Measurements from ENCODE around the gene A3GALT2.

DNA sequence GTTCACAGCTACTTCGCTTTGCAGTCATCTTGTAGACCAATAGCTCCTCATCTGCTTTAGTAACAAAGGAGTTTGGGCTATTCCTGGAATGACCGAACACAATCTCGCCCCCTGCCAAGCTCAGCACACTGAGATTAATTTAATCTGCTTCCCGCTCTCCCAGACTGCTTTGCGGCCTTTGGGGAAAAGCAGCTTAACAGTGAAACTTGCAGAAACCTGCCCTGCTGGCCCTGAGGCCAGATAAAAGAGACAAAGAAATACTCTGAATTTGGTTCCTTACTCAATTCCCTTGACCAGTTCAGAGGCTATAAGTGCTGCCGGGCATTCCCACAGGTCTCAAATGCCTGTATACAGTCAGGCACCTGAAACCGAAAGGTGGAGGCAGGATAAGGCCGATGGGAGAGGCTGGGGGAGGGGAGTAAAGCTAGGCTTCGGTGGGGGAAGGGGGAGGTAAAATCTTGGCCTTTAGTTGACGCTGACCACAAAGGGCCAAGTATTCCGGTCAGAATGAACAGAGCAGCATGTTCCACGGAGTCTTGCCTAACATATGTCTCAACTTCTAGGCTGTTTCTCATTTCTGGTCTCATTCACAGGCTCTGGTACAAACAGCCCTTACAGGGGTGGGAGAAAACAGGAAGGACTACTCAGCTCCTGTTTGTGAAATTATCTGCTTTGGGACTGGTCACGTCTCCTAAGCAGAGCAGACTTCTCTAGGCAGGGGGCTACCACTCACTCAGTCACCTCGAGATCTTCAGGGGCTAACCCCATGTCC is 17.7 kb upstream of the A3GALT2 start:
- TF ChIP-seq EZH2 (IDR thresholded peaks at IDR 0.05; ENCODE audit: borderline replicate concordance, insufficient read depth, low read depth, low read length, poor library complexity, severe bottlenecking): no peak
- TF ChIP-seq, protein P1, sequence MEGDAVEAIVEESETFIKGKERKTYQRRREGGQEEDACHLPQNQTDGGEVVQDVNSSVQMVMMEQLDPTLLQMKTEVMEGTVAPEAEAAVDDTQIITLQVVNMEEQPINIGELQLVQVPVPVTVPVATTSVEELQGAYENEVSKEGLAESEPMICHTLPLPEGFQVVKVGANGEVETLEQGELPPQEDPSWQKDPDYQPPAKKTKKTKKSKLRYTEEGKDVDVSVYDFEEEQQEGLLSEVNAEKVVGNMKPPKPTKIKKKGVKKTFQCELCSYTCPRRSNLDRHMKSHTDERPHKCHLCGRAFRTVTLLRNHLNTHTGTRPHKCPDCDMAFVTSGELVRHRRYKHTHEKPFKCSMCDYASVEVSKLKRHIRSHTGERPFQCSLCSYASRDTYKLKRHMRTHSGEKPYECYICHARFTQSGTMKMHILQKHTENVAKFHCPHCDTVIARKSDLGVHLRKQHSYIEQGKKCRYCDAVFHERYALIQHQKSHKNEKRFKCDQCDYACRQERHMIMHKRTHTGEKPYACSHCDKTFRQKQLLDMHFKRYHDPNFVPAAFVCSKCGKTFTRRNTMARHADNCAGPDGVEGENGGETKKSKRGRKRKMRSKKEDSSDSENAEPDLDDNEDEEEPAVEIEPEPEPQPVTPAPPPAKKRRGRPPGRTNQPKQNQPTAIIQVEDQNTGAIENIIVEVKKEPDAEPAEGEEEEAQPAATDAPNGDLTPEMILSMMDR (IDR thresholded peaks at IDR 0.05): no peak
